K562 (cell line): Measurements from ENCODE around the gene CORO2A. TPM values are rescaled to one million over a fixed set of nuclear protein-coding genes. Genes with fewer than 3 reads are reported as not detected.

Experiments
- ATAC-seq: fragments of 200-7000 bp; cut with Tn5 transposase; 3 replicates; pipeline ENCODE4 v1.9.1; 2020; ENCODE audit warnings: moderate library complexity
- BruUV-seq: library from RNA; stranded (reverse); fragments of 400-500 nt; replicated peaks from 2 replicates; lab custom pipeline; 2021; lab: Mats Ljungman, UMichigan
- CTCF ChIA-PET: fragments of 300-600 bp; formaldehyde crosslinking; extraction: SDS; loops from one replicate; lab custom pipeline; 2021; ENCODE audit warnings: low intra/inter-chr PET ratio; lab: Yijun Ruan, JAX
- POLR2A ChIA-PET: fragments of 300-600, 350-650 bp; sonication (Branson Sonifier 250); formaldehyde crosslinking; extraction: SDS; loops from one replicate; lab custom pipeline; 2021; ENCODE audit warnings: antibody characterized with exemption, inconsistent platforms; lab: Yijun Ruan, JAX
- DNase-seq, 4 experiments: peaks; one replicate each; pipeline versions ENCODE4 v3.0.0 to v3.0.0-alpha.2; 2011 to 2018; ENCODE audit warnings: low spot score in 3 of 4, mixed read lengths in 3 of 4; ENCODE audit errors: extremely low read depth in 1 of 4
- FAIRE-seq: peaks from 2 replicates; lab custom pipeline; 2011; peaks lifted over from hg19 to GRCh38; lab: Jason Lieb, UNC
- H2AFZ ChIP-seq: 2 replicates; pipeline ENCODE4 v1.6.0; 2011; ENCODE audit warnings: low read depth, low read length, control low read depth, inconsistent platforms
- H3K27ac ChIP-seq: fragments of 200-600 bp; 3 replicates; pipeline ENCODE4 v1.8.0; 2011; ENCODE audit warnings: low read depth, mild to moderate bottlenecking, control low read depth, inconsistent platforms, low read length, moderate library complexity, mixed read lengths; ENCODE audit errors: extremely low read depth
- H3K27me3 ChIP-seq, 2 experiments: fragments of 300-600 bp in 1 of 2; 2 replicates in 1 of 2; 3 replicates in 1 of 2; pipeline versions ENCODE4 v1.6.0 to v1.8.0; 2011; ENCODE audit warnings: inconsistent platforms in 2 of 2, low read length in 2 of 2, mild to moderate bottlenecking in 1 of 2, mixed read lengths in 1 of 2, moderate library complexity in 1 of 2; ENCODE audit not compliant: control insufficient read depth in 2 of 2, insufficient read depth in 2 of 2
- H3K36me3 ChIP-seq: fragments of 300-600 bp; 3 replicates; pipeline ENCODE4 v1.8.0; 2011; ENCODE audit warnings: mild to moderate bottlenecking, low read length, inconsistent platforms; ENCODE audit not compliant: control insufficient read depth, insufficient read depth
- H3K4me1 ChIP-seq, 2 experiments: fragments of 200-600 bp in 1 of 2; replicated peaks in 1 of 2; 2 replicates in 1 of 2; 3 replicates in 1 of 2; pipeline versions ENCODE4 v1.5.1 to v1.8.0; 2011; ENCODE audit warnings: inconsistent platforms in 2 of 2, low read length in 2 of 2, mild to moderate bottlenecking in 1 of 2, mixed read lengths in 1 of 2, moderate library complexity in 1 of 2; ENCODE audit not compliant: control insufficient read depth in 2 of 2, insufficient read depth in 2 of 2
- H3K4me2 ChIP-seq: 2 replicates; pipeline ENCODE4 v1.6.1; 2011; ENCODE audit warnings: low read length, control low read depth, inconsistent platforms, mixed read lengths; ENCODE audit not compliant: insufficient read depth
- H3K4me3 ChIP-seq: fragments of 200-600 bp; sonication (generic), shearing (Covaris generic); 2 replicates; pipeline ENCODE4 v1.5.1; 2016; ENCODE audit warnings: control low read depth, inconsistent platforms
- H3K79me2 ChIP-seq: fragments of 200-600 bp; 3 replicates; pipeline ENCODE4 v1.8.0; 2011; ENCODE audit warnings: low read length, inconsistent platforms; ENCODE audit not compliant: control insufficient read depth, insufficient read depth
- H3K9ac ChIP-seq, 2 experiments: 2 replicates each; pipeline versions ENCODE4 v1.6.0 to v1.6.1; 2011; ENCODE audit warnings: low read depth in 2 of 2, low read length in 2 of 2, control low read depth in 1 of 2, inconsistent platforms in 1 of 2, mild to moderate bottlenecking in 1 of 2, mixed read lengths in 1 of 2; ENCODE audit not compliant: insufficient read depth in 1 of 2
- H3K9me1 ChIP-seq: one replicate; pipeline ENCODE4 v1.6.0; 2011; ENCODE audit warnings: inconsistent platforms, mild to moderate bottlenecking, low read length, moderate library complexity; ENCODE audit not compliant: control insufficient read depth, insufficient read depth
- H3K9me3 ChIP-seq: replicated peaks from 2 replicates; pipeline ENCODE4 v1.5.1; 2011; ENCODE audit warnings: low read depth, low read length, inconsistent platforms; ENCODE audit not compliant: control insufficient read depth, insufficient read depth
- H4K20me1 ChIP-seq: replicated peaks from 2 replicates; pipeline ENCODE4 v1.6.1; 2011; ENCODE audit warnings: low read length, inconsistent platforms, mixed read lengths; ENCODE audit not compliant: control insufficient read depth, insufficient read depth
- ASH1L ChIP-seq: fragments of 450-650 bp; IDR thresholded peaks from 2 replicates; pipeline ENCODE4 v1.6.1; 2018; ENCODE audit warnings: borderline replicate concordance, mild to moderate bottlenecking, low read depth; ENCODE audit not compliant: partially characterized antibody
- CC2D1A ChIP-seq: fragments of 450-650 bp; IDR thresholded peaks from 2 replicates; pipeline ENCODE4 v1.6.1; 2017; ENCODE audit warnings: mild to moderate bottlenecking
- ERF ChIP-seq: fragments of 450-650 bp; formaldehyde crosslinking; IDR thresholded peaks from 2 replicates; pipeline ENCODE4 v1.4.0; 2020; ENCODE audit warnings: mild to moderate bottlenecking, mixed read lengths
- EWSR1 ChIP-seq: fragments of 450-650 bp; IDR thresholded peaks from 2 replicates; pipeline ENCODE4 v1.6.1; 2018; ENCODE audit warnings: borderline replicate concordance, mild to moderate bottlenecking, low read depth, moderate library complexity; ENCODE audit not compliant: partially characterized antibody
- FOXM1 ChIP-seq, 2 experiments: fragments of 450-650 bp in 1 of 2; sonication (generic) in 1 of 2; formaldehyde crosslinking in 1 of 2; IDR thresholded peaks; 2 replicates each; pipeline versions ENCODE4 v1.6.1 to v1.9.0; 2017 to 2022; ENCODE audit warnings: low read depth in 2 of 2, mild to moderate bottlenecking in 2 of 2, missing genetic modification reagents in 1 of 2, moderate library complexity in 1 of 2
- POLR2A ChIP-seq: fragments of 450-650 bp; conservative IDR thresholded peaks from 2 replicates; pipeline ENCODE4 v1.6.1; 2016
- POLR2G ChIP-seq: fragments of 200-400 bp; formaldehyde crosslinking; IDR thresholded peaks from 2 replicates; pipeline ENCODE4 v1.6.1; 2017; ENCODE audit warnings: low read depth, mild to moderate bottlenecking, antibody characterized with exemption, low read length, moderate library complexity
- RFX1 ChIP-seq: fragments of 450-650 bp; IDR thresholded peaks from 2 replicates; pipeline ENCODE4 v1.6.1; 2016; ENCODE audit warnings: mild to moderate bottlenecking, moderate library complexity
- SETDB1 ChIP-seq: IDR thresholded peaks from one replicate; pipeline ENCODE4 v1.6.1; 2012; ENCODE audit warnings: low read length, control low read depth, inconsistent platforms
- STAT5B ChIP-seq: fragments of 250-450 bp; sonication (Bioruptor Pico); IDR thresholded peaks from 2 replicates; pipeline ENCODE4 v1.8.0; 2021; ENCODE audit warnings: mild to moderate bottlenecking, inconsistent platforms
- THRAP3 ChIP-seq: fragments of 450-650 bp; IDR thresholded peaks from 2 replicates; pipeline ENCODE4 v1.6.1; 2016; ENCODE audit warnings: mild to moderate bottlenecking, inconsistent platforms, borderline replicate concordance
- ZZZ3 ChIP-seq: fragments of 450-650 bp; IDR thresholded peaks from 2 replicates; pipeline ENCODE4 v1.6.1; 2016; ENCODE audit warnings: antibody characterized with exemption, mild to moderate bottlenecking, moderate library complexity
- WGBS: fragments of 100-300 bp; shearing (Covaris generic); methylation state at CpG from one replicate; pipeline ENCODE4 v1.1.6; 2016; ENCODE audit warnings: low coverage, mixed read lengths; ENCODE audit not compliant: insufficient coverage; ENCODE audit errors: missing lambda C conversion rate; 5-methylcytosine and 5-hydroxymethylcytosine counted together
- in situ Hi-C: fragments of 300-500 bp; cut with MboI; formaldehyde crosslinking; loops from 4 replicates; pipeline ENCODE4 v1.15.0; 2018; ENCODE audit warnings: inconsistent platforms, mixed read lengths
- intact Hi-C: fragments of 100-400 bp; cut with micrococcal nuclease; formaldehyde crosslinking; loops from 2 replicates; pipeline ENCODE4 v1.14.2; 2022
- polyA plus RNA-seq, 8 experiments: library from polyadenylated mRNA; depleted of rRNA in 4 of 8; stranded (reverse) in 5 of 8; unstranded in 3 of 8; fragments of >200 nt; fragmentation: Nextera tagmentation in 2 of 8; fragmentation: Illumina TruSeq in 1 of 8; extraction: Ambion mirVana in 2 of 8; extraction: Trizol in 1 of 8; gene quantifications; 2 replicates each; pipeline versions ENCODE4 v1.2.1 to v1.2.3, GENCODE V29; 2011 to 2014; ENCODE audit warnings: inconsistent platforms in 1 of 8, missing spikeins in 1 of 8
- total RNA-seq, 7 experiments: library from RNA; depleted of rRNA in 6 of 7; stranded (reverse); fragments of >200 nt in 6 of 7; fragmentation: Illumina TruSeq in 2 of 7; extraction: Trizol in 2 of 7; gene quantifications; 2 replicates each; pipeline versions ENCODE4 v1.2.1 to v1.2.3, GENCODE V29; 2011 to 2021; ENCODE audit warnings: low replicate concordance in 1 of 7

The CORO2A gene
- total and polyA plus RNA-seq, 9 of the 15 experiments (the other 6 are each of a cell fraction or from before 2014, with no cell fraction given), result 9.5 to 26.6 (median 18.0) TPM

DNA sequence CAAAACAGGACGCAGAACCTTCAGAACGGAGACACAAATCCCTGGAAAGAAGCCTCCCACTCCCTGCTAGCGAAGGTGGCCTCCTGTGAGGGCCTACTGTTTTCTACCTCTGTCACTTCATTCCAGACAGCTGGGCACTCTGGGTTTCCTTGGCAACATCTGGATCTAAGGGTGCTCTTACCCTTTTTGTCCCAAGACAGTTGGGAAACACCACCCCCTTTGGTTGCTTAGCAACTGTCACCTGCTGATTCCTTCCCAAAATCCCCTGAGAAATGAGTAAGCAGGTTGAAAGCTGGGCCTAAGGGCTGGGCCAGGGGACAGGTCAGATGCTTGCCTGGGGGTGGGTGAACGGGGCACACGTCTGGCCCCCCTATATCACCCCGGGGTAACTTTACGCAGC is 106.5 kb downstream of the CORO2A start:
- ATAC-seq (no peak), FAIRE-seq (no peak), DNase-seq (peak; percentile 23 to 45 (median 32))
- Histone ChIP-seq H3K27ac (no peak overlapping the region), H3K9ac (no peak overlapping the region), H3K36me3 (peaks cover 75% of the 10 kb centered on the region), H4K20me1 (no peaks in the 10 kb centered on the region), H3K9me1 (no peaks in the 10 kb centered on the region), H3K4me3 (no peak overlapping the region), H3K4me2 (no peak overlapping the region), H3K27me3 (no peaks in the 10 kb centered on the region), H3K79me2 (no peaks in the 10 kb centered on the region), H2AFZ (no peak overlapping the region), H3K4me1 (peaks cover 5 to 9% of the 10 kb centered on the region in 2 experiments; a peak in 4 of 5 replicates)
- BruUV-seq, result no TSS peak
- intact Hi-C loops (no loop called here), in situ Hi-C loops (no loop called here)
- CTCF ChIA-PET, result no interaction called here
- POLR2A ChIA-PET, result interaction anchor here (0.7 to 1.8 kb wide), 4 partner anchors 9 to 96 kb away, joined by 3 to 6 read pairs (median 5); no protein-coding TSS in a partner anchor
- TF ChIP-seq CC2D1A (no peak), ZZZ3 (no peak), RFX1 (peak; percentile 93), STAT5B (no peak)
- TF ChIP-seq, all 486 proteins: peak for 1
- no peaks in the 10 kb centered on the region for H3K9me3 ChIP-seq
- 73% methylated on average over 7 of the region's 7 CpGs for WGBS

GRCh38 chr9:98085058-98085457 is 107.4 kb downstream of the CORO2A start:
- in situ Hi-C loops (no loop called here), intact Hi-C loops (no loop called here)
- peaks cover 7 to 9% of the 10 kb centered on the region in 2 experiments; a peak in 4 of 5 replicates for H3K4me1 ChIP-seq
- peaks cover 78% of the 10 kb centered on the region for H3K36me3 ChIP-seq
- ATAC-seq (peak; percentile 14; the same call in 1 of the 3 replicates), DNase-seq (no peak), FAIRE-seq (no peak)
- H3K9me1 ChIP-seq, result no peaks in the 10 kb centered on the region
- H3K27ac ChIP-seq, result no peak overlapping the region
- no peak for TF ChIP-seq SETDB1
- no peak for TF ChIP-seq EWSR1
- TF ChIP-seq FOXM1 (IDR thresholded peaks at IDR 0.05; ENCODE audit: low read depth), result no peak
- TF ChIP-seq FOXM1 (CRISPR knock-in tag; IDR thresholded peaks at IDR 0.05; ENCODE audit: low read depth), result no peak
- TF ChIP-seq POLR2G, result peak; percentile 50
- TF ChIP-seq POLR2A, result peak; percentile 54; the same call in 1 of the 2 replicates
- TF ChIP-seq ASH1L, result no peak
- TF ChIP-seq ERF (CRISPR knock-in tag), result no peak
- TF ChIP-seq THRAP3, result no peak
- H3K9me3 ChIP-seq, result no peaks in the 10 kb centered on the region
- no peak overlapping the region for H2AFZ ChIP-seq
- no peaks in the 10 kb centered on the region for H3K27me3 ChIP-seq
- WGBS, result 83% methylated on average over 4 of the region's 4 CpGs
- H3K9ac ChIP-seq, result no peak overlapping the region
- ChIA-PET CTCF (no interaction called here), POLR2A (interaction anchor here (0.6 to 2.5 kb wide), 7 partner anchors 21 to 723 kb away, joined by 3 to 7 read pairs (median 3); partner anchors contain the start of gene TBC1D2)
- BruUV-seq, result no TSS peak
- H3K4me2 ChIP-seq, result no peak overlapping the region
- no peaks in the 10 kb centered on the region for H3K79me2 ChIP-seq
- no peaks in the 10 kb centered on the region for H4K20me1 ChIP-seq
- no peak overlapping the region for H3K4me3 ChIP-seq
